Left renal pelvis (tissue), 4 donors: ENCODE measurements around the gene MYT1. TPM values are rescaled to one million over a fixed set of nuclear protein-coding genes. Genes with fewer than 3 reads are reported as not detected.
"Not testable (repeated sequence)": the region's sequence is repeated elsewhere in the genome, so short reads cannot be mapped to it uniquely, and the experiment has no call there.

Experiments
- DNase-seq, 4 donors: peaks; one replicate each; pipeline ENCODE4 v3.0.0-alpha.2; 2013; ENCODE audit warnings: low read depth in 4 of 4, low spot score in 3 of 4
- polyA plus RNA-seq, 4 donors: library from polyadenylated mRNA; unstranded; fragments of 120-200 nt; gene quantifications; one replicate each; pipeline ENCODE4 v1.2.1, GENCODE V29; 2013; ENCODE audit not compliant: insufficient read length in 4 of 4

MYT1 gene
- polyA plus RNA-seq, 4 donors = 0.23 to 0.79 (median 0.52) TPM

DNA sequence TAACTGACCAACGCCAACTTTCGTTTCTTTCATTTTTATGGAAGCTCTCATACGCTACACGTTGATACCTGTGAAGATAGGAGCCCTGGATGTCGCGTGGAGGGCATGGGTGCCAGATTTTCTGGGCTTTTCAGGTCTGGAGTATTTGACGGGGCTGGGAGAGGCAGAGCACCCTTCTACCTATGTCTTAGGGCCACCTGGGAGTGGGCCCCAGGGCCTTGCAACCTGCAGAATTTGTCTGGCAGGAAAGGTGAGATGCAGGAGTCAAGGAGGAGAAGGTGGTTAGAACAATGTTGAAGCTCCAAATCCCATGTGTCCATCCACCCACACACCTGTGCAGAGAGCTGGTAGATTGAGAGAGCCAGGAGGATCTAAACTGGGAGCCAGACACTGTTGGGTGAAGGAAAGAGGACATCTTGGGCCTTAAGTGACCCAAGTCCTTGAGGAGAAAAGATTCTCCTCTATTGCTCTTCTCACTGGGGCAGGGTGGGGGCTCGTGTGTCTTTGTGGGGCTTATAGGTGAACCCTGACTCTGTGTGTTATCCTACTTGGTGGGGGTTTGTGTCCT is 63.9 kb downstream of the MYT1 start:
- no peak for DNase-seq

DNA sequence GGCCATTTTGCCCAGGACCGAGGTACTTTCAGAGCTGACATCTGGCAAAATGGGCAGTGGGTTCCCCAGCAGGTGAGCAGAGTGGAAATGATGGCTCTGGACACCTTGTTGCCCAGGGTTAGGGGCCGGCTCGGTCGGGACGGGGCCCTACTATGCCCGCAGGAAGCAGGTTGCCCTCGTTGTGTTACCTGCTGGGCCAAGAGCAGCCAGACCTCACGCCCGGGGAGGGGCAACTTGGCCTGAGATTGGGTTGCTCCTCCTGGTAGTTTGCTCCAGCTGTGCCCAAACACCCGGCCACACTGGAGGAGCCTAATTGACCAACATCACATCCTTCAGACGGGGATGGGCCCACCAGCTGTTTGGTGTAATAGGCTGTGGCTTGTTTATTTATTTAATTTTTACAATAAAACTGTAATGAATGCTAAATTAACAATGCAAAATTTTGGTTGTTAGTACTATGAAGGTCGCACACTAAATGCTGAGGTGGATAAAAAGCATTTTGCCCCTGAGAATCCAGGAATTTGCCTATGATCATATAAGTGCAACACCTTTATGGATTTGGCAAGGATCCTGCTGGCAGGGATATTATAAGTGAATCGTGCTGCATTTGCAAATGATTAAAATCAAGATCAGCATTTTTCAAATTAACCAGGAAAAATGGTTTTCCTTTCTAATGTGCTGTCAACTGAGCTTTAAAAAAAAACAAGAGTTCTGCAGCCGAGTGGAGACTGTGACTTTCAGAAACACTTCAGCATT is 64.7 kb downstream of the MYT1 start:
- no peak for DNase-seq

DNA sequence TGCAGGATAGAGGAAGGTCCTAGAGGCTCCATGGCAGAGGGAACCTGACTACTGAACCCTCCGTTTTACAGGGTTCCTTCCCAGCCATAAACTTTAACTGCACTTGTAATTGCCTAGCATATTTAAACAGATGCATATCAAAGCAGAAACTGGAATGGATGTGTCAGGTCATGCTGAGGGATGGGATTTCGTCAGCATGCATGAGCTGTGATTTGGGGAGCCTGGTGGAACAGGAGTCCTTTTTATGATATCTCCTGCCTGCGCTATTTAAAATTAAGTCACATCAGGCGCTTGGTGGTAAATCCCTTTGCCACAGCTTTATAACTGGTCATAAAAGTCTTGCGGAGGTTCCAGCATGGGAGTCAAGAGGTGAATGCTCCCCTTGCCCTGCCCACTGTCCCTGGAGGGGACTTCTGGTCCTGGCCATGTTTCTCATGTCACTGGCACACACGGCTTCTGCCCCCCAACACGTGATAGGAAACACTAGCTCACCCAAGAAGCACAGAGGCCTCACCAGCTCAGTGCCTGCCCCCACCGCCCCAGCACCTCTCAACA is 65.3 kb downstream of the MYT1 start:
- DNase-seq = no peak

DNA sequence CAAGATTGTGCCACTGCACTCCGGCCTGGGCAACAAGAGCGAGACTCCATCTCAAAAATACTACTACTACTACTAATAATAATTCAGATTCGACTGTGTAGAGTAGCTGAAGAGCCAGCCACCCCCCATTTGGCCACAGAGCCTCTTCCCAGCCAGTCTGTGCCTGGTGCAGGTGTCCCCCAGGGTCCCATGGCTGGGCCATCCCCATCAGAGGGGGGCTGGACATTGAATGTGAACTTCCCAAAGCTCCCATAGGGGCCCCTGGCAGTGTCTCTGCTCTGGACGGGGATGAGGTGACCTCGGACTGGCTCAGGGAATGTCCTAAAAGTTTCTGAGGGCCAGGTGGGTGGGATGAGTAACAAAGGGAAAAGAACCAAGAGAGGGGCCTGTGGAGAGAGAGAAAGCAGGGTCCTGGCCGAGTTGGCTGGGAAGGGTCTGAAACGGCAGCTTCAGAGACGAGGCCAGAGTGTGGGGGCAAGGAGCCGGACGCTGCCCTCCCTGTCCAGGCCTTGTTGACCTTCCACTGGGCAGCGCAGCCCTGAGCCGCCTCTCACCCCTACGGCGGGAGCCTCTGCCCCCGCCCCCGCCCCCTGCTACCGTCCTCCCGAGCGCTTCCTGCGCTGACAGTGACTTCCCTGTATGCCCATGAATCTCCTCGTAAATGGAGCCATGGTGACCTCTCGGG is 66.4 kb downstream of the MYT1 start:
- DNase-seq = no peak

DNA sequence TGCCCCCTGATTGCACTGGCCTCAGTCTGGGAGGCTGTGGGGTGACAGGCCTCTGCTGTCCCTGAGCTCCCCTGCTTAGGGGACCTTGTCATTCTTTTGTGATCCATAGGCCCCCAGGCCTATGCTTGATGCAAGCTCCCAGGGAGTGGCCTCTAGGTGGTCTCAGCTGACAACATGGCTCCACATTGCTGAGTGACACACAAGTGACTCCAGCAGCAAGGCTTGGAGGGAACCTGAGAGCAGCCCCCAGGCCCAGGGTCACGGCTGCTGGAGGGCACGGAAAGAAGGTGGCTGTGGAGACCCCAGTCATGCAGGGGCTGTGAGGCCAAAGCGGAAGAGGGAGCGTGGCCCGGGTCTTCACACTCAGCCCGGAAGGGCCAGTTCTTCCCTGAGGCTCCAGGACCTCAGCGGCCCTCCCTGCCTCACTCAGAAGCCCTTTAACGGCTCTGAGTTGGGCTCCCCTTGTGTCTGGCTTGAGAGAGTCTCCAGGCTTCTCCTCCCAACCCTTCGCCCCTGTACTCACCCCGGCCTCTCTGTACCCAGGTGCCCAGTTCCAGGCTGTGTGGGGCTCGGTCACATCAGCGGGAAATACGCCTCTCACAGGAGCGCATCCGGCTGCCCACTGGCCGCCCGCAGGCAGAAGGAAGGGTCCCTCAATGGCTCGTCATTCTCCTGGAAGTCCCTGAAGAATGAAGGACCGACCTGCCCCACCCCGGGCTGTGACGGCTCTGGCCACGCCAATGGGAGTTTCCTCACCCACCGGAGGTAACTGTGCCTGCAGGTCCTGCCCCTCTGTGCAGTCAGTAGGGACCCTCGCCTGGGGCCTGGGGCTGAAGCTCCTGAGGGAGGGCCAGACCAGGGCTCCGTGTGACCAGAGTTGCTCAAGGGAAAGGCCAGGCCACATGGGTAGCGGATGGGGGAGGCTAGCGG is 67.6 kb downstream of the MYT1 start:
- DNase-seq = no peak

DNA sequence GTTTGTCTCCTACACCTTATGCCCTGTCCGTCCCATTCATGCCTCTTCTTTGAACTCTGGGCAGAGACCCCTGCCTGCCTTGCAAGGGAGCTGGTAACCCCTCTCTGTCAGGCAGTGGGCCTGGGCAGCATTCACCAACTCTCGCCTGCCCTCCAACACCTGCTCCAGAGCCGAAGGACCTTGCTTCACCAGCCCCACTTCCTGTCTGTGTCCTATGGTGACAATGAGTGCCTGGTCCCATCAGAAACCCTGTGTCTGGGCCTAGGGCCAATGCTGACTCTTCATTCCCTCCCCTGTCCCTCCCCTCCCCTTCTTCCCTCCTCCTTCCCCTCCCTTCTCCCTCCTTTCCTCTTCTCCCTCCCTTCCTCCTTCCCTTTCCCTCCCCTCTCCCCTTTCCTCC is 68.5 kb downstream of the MYT1 start:
- DNase-seq = no peak

DNA sequence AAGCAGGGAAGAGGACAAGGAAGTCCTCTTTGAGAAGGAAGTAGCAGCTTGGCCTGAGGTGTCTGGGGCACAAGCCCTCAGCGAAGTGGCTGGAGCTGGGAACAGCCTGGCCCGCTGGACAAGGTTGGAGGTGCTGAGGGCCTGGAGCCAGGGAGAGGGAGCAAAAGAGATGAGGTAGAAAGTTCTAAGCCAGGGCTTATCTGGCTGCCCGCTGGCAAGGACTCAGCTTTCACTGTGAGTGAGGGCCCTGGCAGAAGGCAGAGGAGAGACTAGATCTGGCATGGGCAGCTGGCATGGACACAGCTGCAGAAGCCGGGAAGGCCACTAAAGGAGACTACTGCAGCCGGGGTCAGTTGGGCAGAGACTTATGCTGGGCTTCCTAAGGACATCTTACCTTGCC is 69.5 kb downstream of the MYT1 start:
- DNase-seq = no peak

DNA sequence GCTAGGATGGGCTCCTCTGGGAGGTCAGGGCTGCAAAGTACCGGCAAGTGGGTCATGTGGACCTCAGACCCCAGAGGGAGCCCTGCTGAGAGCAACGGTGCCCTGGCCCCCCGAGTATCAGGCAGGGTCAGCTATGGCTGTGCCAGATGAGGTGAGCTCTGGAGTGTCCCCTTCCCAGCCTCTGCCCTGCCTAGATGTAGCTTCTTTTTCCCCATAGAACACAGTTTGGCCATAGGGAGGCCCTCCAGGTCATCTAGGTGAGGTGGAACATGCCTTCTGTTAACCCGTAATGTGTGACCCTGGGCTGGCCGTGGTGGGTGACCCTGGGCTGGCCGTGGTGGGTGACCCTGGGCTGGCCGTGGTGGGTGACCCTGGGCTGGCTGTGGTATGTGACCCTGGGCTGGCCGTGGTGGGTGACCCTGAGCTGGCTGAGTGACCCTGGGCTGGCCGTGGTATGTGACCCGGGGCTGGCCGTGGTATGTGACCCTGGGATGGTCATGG is 70.1 kb downstream of the MYT1 start:
- DNase-seq = no peak

DNA sequence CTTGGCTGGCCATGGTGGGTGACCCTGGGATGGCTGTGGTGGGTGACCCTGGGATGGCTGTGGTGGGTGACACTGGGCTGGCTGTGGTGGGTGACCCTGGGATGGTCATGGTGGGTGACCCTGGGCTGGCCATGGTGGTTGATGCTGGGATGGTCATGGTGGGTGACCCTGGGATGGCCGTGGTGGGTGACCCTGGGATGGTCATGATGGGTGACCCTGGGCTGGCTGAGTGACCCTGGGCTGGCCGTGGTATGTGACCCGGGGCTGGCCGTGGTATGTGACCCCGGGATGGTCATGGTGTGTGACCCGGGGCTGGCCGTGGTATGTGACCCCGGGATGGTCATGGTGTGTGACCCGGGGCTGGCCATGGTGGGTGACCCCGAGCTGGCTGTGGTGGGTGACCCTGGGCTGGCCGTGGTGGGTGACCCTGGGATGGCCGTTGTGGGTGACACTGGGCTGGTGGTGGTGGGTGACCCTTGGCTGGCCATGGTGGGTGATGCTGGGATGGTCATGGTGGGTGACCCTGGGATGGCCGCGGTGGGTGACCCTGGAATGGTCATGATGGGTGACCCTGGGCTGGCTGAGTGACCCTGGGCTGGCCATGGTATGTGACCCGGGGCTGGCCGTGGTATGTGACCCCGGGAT is 70.8 kb downstream of the MYT1 start:
- not testable (repeated sequence) for DNase-seq

DNA sequence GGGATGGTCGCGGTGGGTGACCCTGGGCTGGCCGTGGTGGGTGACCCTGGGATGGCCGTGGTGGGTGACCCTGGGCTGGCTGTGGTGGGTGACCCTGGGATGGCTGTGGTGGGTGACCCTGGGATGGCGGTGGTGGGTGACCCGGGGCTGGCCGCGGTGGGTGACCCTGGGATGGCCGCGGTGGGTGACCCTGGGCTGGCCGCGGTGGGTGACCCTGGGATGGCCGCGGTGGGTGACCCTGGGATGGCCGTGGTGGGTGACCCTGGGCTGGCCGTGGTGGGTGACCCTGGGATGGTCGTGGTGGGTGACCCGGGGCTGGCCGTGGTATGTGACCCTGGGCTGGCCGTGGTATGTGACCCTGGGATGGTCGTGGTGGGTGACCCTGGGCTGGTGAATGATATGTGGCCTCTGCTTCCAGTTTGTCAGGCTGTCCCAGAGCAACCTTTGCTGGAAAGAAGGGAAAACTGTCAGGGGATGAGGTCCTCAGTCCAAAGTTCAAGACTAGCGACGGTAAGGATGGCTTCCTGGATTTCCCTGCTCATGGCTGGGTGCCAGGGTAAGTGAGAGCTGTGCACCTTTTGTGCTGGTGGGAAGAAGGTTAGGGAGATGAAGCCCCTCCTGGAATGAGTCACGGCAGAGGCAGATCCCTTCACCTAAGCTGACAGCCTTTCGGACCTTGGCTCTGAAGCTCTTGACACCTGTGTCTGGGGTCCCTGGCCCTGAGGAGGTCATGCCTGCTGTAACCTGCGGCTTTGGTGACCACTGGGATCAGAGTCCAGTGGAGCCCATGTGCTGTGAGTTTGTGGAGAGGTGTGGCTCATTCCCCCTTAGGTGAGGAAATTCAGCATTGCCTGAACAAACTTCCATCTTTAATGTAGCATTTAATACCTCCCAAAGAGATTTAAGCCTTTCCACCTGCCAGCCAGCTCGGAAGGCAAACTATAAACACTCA is 72.2 kb downstream of the MYT1 start:
- no peak for DNase-seq

DNA sequence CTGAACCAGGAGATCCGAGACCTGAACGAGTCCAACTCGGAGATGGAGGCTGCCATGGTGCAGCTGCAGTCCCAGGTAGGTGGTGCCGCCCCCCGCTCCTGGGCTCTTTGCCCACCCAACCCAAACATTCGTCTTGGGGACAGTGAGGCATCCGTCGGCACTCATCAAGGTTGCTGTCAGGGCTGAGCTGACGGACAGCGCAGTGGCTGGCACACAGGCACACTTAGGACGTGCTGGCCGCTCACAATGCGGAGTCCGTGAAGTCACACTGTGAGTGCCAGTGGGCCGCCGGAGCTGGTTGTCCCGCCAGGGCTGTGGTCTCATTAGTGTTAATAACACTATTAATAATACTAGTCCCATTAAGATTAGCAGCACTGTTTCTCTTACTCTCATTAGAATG is 73.1 kb downstream of the MYT1 start:
- DNase-seq = no peak

DNA sequence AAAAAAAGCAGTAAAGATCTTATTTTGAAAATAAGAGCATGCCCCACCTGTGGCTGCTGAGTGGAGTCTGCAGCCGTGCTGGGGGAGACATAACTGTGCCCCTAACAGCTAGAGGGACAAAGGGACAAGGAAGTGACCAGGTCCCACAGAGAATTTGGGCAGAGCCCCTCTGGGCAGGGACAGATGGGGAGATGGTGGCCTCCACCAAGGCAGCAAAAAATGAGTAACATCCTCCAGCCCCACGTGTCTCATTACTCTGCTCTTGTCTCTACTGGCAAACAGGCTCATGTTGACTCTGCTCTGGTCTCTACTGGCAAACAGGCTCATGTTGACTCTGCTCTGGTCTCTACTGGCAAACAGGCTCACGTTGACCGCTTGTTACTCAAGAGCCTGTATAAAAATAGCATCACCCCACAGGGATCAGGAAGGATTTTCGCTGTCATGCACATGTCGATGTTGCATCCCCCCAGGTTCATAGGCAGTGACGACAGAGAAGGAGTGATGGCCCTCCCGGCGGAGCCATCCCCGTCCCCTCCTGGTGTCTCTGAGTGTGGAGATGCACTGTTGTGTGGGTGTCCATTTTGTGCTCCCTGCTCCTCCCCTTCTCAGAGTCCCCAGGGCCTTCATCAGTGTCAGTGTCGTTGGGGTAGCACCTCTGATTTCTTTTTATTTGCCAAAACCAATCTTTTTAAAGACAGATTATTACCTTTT is 74.0 kb downstream of the MYT1 start:
- no peak for DNase-seq

DNA sequence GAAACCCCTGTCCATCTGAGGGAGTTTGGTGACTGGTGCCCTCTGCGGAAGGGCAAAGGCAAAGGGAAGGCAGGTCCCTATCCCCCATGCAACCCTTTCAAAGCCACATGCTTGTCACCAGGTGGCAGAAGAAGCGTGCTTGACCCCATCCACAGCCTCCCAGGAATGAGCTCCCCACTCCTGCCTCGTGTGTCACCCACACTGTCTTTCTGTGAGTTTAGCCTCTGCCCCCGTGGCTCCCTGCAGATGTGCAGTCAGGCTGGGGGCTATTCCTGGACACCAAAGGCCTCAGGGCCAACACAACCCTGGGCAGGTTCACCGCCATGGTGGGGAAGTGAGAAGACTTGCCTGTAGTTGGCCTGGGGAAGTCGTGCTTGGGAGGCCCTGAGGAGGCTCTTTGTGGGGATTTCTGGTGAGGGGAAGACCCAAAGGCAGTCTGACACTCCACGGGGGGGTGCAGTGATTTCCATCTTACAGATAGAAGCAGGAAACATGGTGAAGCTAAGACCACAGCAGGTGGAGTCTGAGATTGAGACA is 74.7 kb downstream of the MYT1 start:
- DNase-seq = no peak

DNA sequence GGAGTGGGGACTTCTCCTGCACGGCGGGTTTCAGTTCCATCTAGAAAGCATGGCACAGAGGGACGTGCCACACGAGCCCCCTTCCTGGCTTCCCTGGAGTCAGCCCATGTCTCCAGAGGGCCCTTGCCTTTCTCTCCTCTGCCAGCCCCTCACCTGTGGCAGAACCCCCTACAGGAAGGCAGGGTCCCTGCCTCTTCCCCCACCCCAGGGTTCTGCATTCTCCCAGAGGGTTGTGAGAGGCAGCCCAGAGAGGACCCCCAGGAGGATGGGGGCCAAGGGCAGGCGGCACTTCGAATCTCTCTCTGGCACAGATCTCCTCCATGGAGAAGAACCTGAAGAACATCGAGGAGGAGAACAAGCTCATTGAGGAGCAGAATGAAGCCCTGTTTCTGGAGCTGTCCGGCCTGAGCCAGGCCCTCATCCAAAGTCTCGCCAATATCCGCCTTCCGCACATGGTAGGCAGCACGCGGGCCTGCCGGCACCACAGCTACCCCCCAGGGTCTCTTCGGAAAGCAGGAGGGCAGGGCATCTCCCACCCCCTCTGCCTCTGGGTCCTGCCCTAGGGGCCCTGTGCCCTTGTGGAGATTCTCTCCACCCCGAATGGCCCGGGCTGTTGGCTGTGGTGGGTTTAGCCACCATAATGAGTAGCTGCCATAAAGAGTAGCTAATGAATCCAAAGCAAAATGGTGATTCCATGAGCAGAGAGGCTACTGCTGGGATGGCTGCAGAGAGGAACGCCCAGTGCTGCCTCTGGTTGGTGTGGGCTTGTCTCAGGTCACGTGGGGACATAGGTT is 75.4 kb downstream of the MYT1 start:
- no peak for DNase-seq

DNA sequence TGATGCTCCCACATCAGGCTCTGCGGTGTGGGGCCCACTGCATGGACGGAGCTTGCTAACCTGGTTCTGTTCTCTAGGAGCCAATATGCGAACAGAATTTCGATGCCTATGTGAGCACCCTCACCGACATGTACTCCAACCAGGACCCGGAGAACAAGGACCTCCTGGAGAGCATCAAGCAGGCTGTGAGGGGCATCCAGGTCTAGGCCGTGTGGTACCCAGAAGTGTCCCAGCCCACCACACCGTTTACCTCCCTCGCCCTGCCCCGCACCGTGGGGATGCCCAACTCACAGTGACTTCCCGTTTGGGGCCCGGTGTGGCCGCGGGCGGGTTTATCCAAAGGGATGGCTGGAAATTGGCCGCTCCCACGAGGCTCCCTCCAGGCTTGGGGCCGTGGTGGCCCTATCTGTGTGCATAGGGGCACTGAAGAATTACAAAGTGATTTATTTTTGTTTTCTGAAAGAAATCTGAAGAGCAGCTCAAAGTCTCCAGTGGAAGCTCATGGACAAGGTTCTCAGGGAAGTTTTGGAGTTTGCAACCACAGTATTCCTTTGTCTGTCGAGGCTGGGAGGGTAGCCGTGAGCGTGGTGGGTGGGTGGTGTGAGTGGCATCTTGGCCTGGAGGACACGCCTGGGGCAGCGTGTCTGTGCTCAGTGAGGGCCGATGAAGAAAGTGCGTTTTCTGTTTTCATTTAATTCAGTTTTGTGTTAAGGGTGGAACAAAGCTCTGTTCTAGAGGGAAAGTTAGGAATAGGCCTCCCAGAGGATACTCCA is 76.2 kb downstream of the MYT1 start:
- DNase-seq = no peak

DNA sequence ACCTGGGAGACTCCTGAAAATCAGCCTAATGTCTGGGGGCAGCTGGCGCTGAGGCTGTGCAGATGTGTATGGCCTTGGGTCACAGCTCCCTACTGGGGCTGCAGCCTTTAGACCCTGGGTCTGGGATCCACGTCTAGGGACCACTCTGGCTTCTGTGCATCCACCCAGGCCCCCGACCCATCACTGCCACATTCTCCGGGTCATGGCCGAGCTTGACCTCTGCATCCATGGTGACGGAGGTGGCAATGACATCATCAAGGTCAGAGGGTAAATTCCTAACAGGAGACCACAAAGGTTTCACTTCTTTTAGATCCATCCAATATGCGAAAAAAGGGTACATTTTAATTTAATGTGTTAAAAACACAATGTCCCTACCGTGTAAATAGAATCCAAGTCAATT is 76.8 kb downstream of the MYT1 start:
- no peak for DNase-seq
